GM12878 (cell line): ENCODE results near the gene SLC7A1.

Experiments
- CREB1 ChIP-seq: IDR thresholded peaks from 2 replicates; pipeline ENCODE4 v1.6.1; 2012; ENCODE audit warnings: low read depth, mild to moderate bottlenecking, inconsistent platforms
- CREM ChIP-seq: IDR thresholded peaks from 2 replicates; pipeline ENCODE4 v1.6.1; 2014; ENCODE audit warnings: antibody characterized with exemption, low read depth
- CTCF ChIP-seq, 3 experiments: IDR thresholded peaks in 2 of 3; conservative IDR thresholded peaks in 1 of 3; 2 replicates each; pipeline ENCODE4 v1.5.1; 2011; ENCODE audit warnings: low read depth in 3 of 3, low read length in 3 of 3, mild to moderate bottlenecking in 3 of 3, control low read depth in 2 of 3, moderate library complexity in 2 of 3, inconsistent platforms in 1 of 3, mixed read lengths in 1 of 3; ENCODE audit not compliant: control insufficient read depth in 2 of 3, insufficient read depth in 1 of 3; ENCODE audit errors: extremely low read depth in 1 of 3
- POLR2A ChIP-seq: IDR thresholded peaks from 2 replicates; pipeline ENCODE4 v1.6.1; 2011; ENCODE audit warnings: low read depth, mild to moderate bottlenecking, low read length
- POLR2AphosphoS5 ChIP-seq: IDR thresholded peaks from 2 replicates; pipeline ENCODE4 v1.6.1; 2011; ENCODE audit warnings: mild to moderate bottlenecking, low read length, inconsistent platforms
- USF2 ChIP-seq: IDR thresholded peaks from 2 replicates; pipeline ENCODE4 v1.6.1; 2011; ENCODE audit warnings: low read depth, low read length, improper control_type of control experiment, borderline replicate concordance

- no peak for TF ChIP-seq POLR2A
- TF ChIP-seq CREM, result no peak
- TF ChIP-seq CTCF (IDR thresholded peaks at IDR 0.05 in 2 of 3, conservative IDR thresholded peaks at IDR 0.05 in 1 of 3; ENCODE audit: control insufficient read depth in 2 of 3, extremely low read depth in 1 of 3, insufficient read depth in 1 of 3, low read depth in 3 of 3, low read length in 3 of 3), result no peak
- no peak for TF ChIP-seq USF2
- TF ChIP-seq POLR2AphosphoS5, result no peak
- no peak for TF ChIP-seq CREB1
Measured at GRCh38 chr13:29640665-29641064, 45.2 kb upstream of the SLC7A1 start.
